K562 (cell line): ENCODE results near the gene ADCYAP1R1. TPM values are rescaled to one million over a fixed set of nuclear protein-coding genes. Genes with fewer than 3 reads are reported as not detected.

Experiments used
- ATAC-seq: fragments of 200-7000 bp; cut with Tn5 transposase; 3 replicates; pipeline ENCODE4 v1.9.1; 2020; ENCODE audit warnings: moderate library complexity
- BruUV-seq: library from RNA; stranded (reverse); fragments of 400-500 nt; replicated peaks from 2 replicates; lab custom pipeline; 2021; lab: Mats Ljungman, UMichigan
- CTCF ChIA-PET: fragments of 300-600 bp; formaldehyde crosslinking; extraction: SDS; loops from one replicate; lab custom pipeline; 2021; ENCODE audit warnings: low intra/inter-chr PET ratio; lab: Yijun Ruan, JAX
- POLR2A ChIA-PET: fragments of 300-600, 350-650 bp; sonication (Branson Sonifier 250); formaldehyde crosslinking; extraction: SDS; loops from one replicate; lab custom pipeline; 2021; ENCODE audit warnings: antibody characterized with exemption, inconsistent platforms; lab: Yijun Ruan, JAX
- DNase-seq, 4 experiments: peaks; one replicate each; pipeline versions ENCODE4 v3.0.0 to v3.0.0-alpha.2; 2011 to 2018; ENCODE audit warnings: low spot score in 3 of 4, mixed read lengths in 3 of 4; ENCODE audit errors: extremely low read depth in 1 of 4
- FAIRE-seq: peaks from 2 replicates; lab custom pipeline; 2011; peaks lifted over from hg19 to GRCh38; lab: Jason Lieb, UNC
- H2AFZ ChIP-seq: 2 replicates; pipeline ENCODE4 v1.6.0; 2011; ENCODE audit warnings: low read depth, low read length, control low read depth, inconsistent platforms
- H3K27ac ChIP-seq: fragments of 200-600 bp; 3 replicates; pipeline ENCODE4 v1.8.0; 2011; ENCODE audit warnings: low read depth, mild to moderate bottlenecking, control low read depth, inconsistent platforms, low read length, moderate library complexity, mixed read lengths; ENCODE audit errors: extremely low read depth
- H3K27me3 ChIP-seq, 2 experiments: fragments of 300-600 bp in 1 of 2; 2 replicates in 1 of 2; 3 replicates in 1 of 2; pipeline versions ENCODE4 v1.6.0 to v1.8.0; 2011; ENCODE audit warnings: inconsistent platforms in 2 of 2, low read length in 2 of 2, mild to moderate bottlenecking in 1 of 2, mixed read lengths in 1 of 2, moderate library complexity in 1 of 2; ENCODE audit not compliant: control insufficient read depth in 2 of 2, insufficient read depth in 2 of 2
- H3K36me3 ChIP-seq: fragments of 300-600 bp; 3 replicates; pipeline ENCODE4 v1.8.0; 2011; ENCODE audit warnings: mild to moderate bottlenecking, low read length, inconsistent platforms; ENCODE audit not compliant: control insufficient read depth, insufficient read depth
- H3K4me1 ChIP-seq, 2 experiments: fragments of 200-600 bp in 1 of 2; replicated peaks in 1 of 2; 2 replicates in 1 of 2; 3 replicates in 1 of 2; pipeline versions ENCODE4 v1.5.1 to v1.8.0; 2011; ENCODE audit warnings: inconsistent platforms in 2 of 2, low read length in 2 of 2, mild to moderate bottlenecking in 1 of 2, mixed read lengths in 1 of 2, moderate library complexity in 1 of 2; ENCODE audit not compliant: control insufficient read depth in 2 of 2, insufficient read depth in 2 of 2
- H3K4me2 ChIP-seq: 2 replicates; pipeline ENCODE4 v1.6.1; 2011; ENCODE audit warnings: low read length, control low read depth, inconsistent platforms, mixed read lengths; ENCODE audit not compliant: insufficient read depth
- H3K4me3 ChIP-seq: fragments of 200-600 bp; sonication (generic), shearing (Covaris generic); 2 replicates; pipeline ENCODE4 v1.5.1; 2016; ENCODE audit warnings: control low read depth, inconsistent platforms
- H3K79me2 ChIP-seq: fragments of 200-600 bp; 3 replicates; pipeline ENCODE4 v1.8.0; 2011; ENCODE audit warnings: low read length, inconsistent platforms; ENCODE audit not compliant: control insufficient read depth, insufficient read depth
- H3K9ac ChIP-seq, 2 experiments: 2 replicates each; pipeline versions ENCODE4 v1.6.0 to v1.6.1; 2011; ENCODE audit warnings: low read depth in 2 of 2, low read length in 2 of 2, control low read depth in 1 of 2, inconsistent platforms in 1 of 2, mild to moderate bottlenecking in 1 of 2, mixed read lengths in 1 of 2; ENCODE audit not compliant: insufficient read depth in 1 of 2
- H3K9me1 ChIP-seq: one replicate; pipeline ENCODE4 v1.6.0; 2011; ENCODE audit warnings: inconsistent platforms, mild to moderate bottlenecking, low read length, moderate library complexity; ENCODE audit not compliant: control insufficient read depth, insufficient read depth
- H3K9me3 ChIP-seq: replicated peaks from 2 replicates; pipeline ENCODE4 v1.5.1; 2011; ENCODE audit warnings: low read depth, low read length, inconsistent platforms; ENCODE audit not compliant: control insufficient read depth, insufficient read depth
- H4K20me1 ChIP-seq: replicated peaks from 2 replicates; pipeline ENCODE4 v1.6.1; 2011; ENCODE audit warnings: low read length, inconsistent platforms, mixed read lengths; ENCODE audit not compliant: control insufficient read depth, insufficient read depth
- ASH1L ChIP-seq: fragments of 450-650 bp; IDR thresholded peaks from 2 replicates; pipeline ENCODE4 v1.6.1; 2018; ENCODE audit warnings: borderline replicate concordance, mild to moderate bottlenecking, low read depth; ENCODE audit not compliant: partially characterized antibody
- SIN3B ChIP-seq: fragments of 450-650 bp; IDR thresholded peaks from 2 replicates; pipeline ENCODE4 v1.6.1; 2017; ENCODE audit warnings: low read depth, mild to moderate bottlenecking, moderate library complexity
- THAP12 ChIP-seq: fragments of 250-450 bp; sonication (Bioruptor Pico); IDR thresholded peaks from 2 replicates; pipeline ENCODE4 v1.9.0; 2021; ENCODE audit warnings: mild to moderate bottlenecking, inconsistent platforms
- TSHZ1 ChIP-seq: fragments of 250-450 bp; sonication (Bioruptor Pico); IDR thresholded peaks from 2 replicates; pipeline ENCODE4 v1.4.0; 2020; ENCODE audit warnings: mild to moderate bottlenecking, moderate library complexity
- ZBTB8A ChIP-seq: fragments of 450-650 bp; IDR thresholded peaks from 2 replicates; pipeline ENCODE4 v1.6.1; 2018; ENCODE audit warnings: mild to moderate bottlenecking, moderate library complexity; ENCODE audit not compliant: partially characterized antibody
- WGBS: fragments of 100-300 bp; shearing (Covaris generic); methylation state at CpG from one replicate; pipeline ENCODE4 v1.1.6; 2016; ENCODE audit warnings: low coverage, mixed read lengths; ENCODE audit not compliant: insufficient coverage; ENCODE audit errors: missing lambda C conversion rate; 5-methylcytosine and 5-hydroxymethylcytosine counted together
- in situ Hi-C: fragments of 300-500 bp; cut with MboI; formaldehyde crosslinking; loops from 4 replicates; pipeline ENCODE4 v1.15.0; 2018; ENCODE audit warnings: inconsistent platforms, mixed read lengths
- intact Hi-C: fragments of 100-400 bp; cut with micrococcal nuclease; formaldehyde crosslinking; loops from 2 replicates; pipeline ENCODE4 v1.14.2; 2022
- polyA plus RNA-seq, 8 experiments: library from polyadenylated mRNA; depleted of rRNA in 4 of 8; stranded (reverse) in 5 of 8; unstranded in 3 of 8; fragments of >200 nt; fragmentation: Nextera tagmentation in 2 of 8; fragmentation: Illumina TruSeq in 1 of 8; extraction: Ambion mirVana in 2 of 8; extraction: Trizol in 1 of 8; gene quantifications; 2 replicates each; pipeline versions ENCODE4 v1.2.1 to v1.2.3, GENCODE V29; 2011 to 2014; ENCODE audit warnings: inconsistent platforms in 1 of 8, missing spikeins in 1 of 8
- total RNA-seq, 7 experiments: library from RNA; depleted of rRNA in 6 of 7; stranded (reverse); fragments of >200 nt in 6 of 7; fragmentation: Illumina TruSeq in 2 of 7; extraction: Trizol in 2 of 7; gene quantifications; 2 replicates each; pipeline versions ENCODE4 v1.2.1 to v1.2.3, GENCODE V29; 2011 to 2021; ENCODE audit warnings: low replicate concordance in 1 of 7
- TF ChIP-seq, protein P1 (sequence below): fragments of 450-650 bp; formaldehyde crosslinking; IDR thresholded peaks from 2 replicates; pipeline ENCODE4 v1.4.0; 2020; ENCODE audit warnings: mild to moderate bottlenecking, mixed read lengths

Gene ADCYAP1R1
- total and polyA plus RNA-seq, 9 of the 15 experiments (the other 6 are each of a cell fraction or from before 2014, with no cell fraction given), result 0.03 to 0.07 TPM; not detected in 7

GRCh38 chr7:31020652-31021051, 31.5 kb upstream of the ADCYAP1R1 start:
- Histone ChIP-seq H3K27me3 (peaks cover under 1 to 8% of the 10 kb centered on the region in 2 experiments; a peak in 2 of 5 replicates), H2AFZ (no peak overlapping the region), H3K79me2 (no peaks in the 10 kb centered on the region), H3K4me1 (no peaks in the 10 kb centered on the region), H3K27ac (no peak overlapping the region), H3K9ac (no peak overlapping the region), H3K36me3 (no peaks in the 10 kb centered on the region), H3K4me3 (no peak overlapping the region), H4K20me1 (0 out of 2 replicates have a peak, but pooled peaks cover 14% of the 10 kb centered on the region), H3K4me2 (no peak overlapping the region), H3K9me3 (no peaks in the 10 kb centered on the region), H3K9me1 (peaks cover 4% of the 10 kb centered on the region)
- no TSS peak for BruUV-seq
- 3% methylated on average over 3 of the region's 3 CpGs for WGBS
- ATAC-seq (no peak), FAIRE-seq (no peak), DNase-seq (no peak)
- CTCF ChIA-PET, result no interaction called here
- no peak for TF ChIP-seq SIN3B
- no peak for TF ChIP-seq THAP12
- no peak for TF ChIP-seq ZBTB8A
- TF ChIP-seq ASH1L, result no peak
- TF ChIP-seq TSHZ1 (CRISPR knock-in tag), result no peak
- TF ChIP-seq, protein P1, sequence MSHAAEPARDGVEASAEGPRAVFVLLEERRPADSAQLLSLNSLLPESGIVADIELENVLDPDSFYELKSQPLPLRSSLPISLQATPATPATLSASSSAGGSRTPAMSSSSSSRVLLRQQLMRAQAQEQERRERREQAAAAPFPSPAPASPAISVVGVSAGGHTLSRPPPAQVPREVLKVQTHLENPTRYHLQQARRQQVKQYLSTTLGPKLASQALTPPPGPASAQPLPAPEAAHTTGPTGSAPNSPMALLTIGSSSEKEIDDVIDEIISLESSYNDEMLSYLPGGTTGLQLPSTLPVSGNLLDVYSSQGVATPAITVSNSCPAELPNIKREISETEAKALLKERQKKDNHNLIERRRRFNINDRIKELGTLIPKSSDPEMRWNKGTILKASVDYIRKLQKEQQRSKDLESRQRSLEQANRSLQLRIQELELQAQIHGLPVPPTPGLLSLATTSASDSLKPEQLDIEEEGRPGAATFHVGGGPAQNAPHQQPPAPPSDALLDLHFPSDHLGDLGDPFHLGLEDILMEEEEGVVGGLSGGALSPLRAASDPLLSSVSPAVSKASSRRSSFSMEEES (CRISPR knock-in tag), result no peak
- in situ Hi-C loops, result no loop called here
- intact Hi-C loops, result no loop called here
- POLR2A ChIA-PET, result no interaction called here
